GM18907 (cell line): ENCODE data around the gene RHO.
"Not testable (repeated sequence)": the region's sequence is repeated elsewhere in the genome, so short reads cannot be mapped to it uniquely, and the experiment has no call there.

Experiments
- ATAC-seq: cut with Tn5 transposase; IDR thresholded peaks from one replicate; pipeline ENCODE4 v1.9.1; 2021; ENCODE audit warnings: mild to moderate bottlenecking, moderate library complexity; ENCODE audit not compliant: unreplicated experiment

RHO gene

GRCh38 chr3:129528589-129529100, at the start of gene RHO:
TSS of gene RHO (plus strand) at chr3:129528639. CDS start at chr3:129528734, 95 bp downstream.
- no peak for ATAC-seq

GRCh38 chr3:129481225-129481765, 47.1 kb upstream of the RHO start:
- not testable (repeated sequence) for ATAC-seq

GRCh38 chr3:129481766-129482332, 46.6 kb upstream of the RHO start:
- ATAC-seq, result no peak

- ATAC-seq, result no peak
These were observed 45.7 kb upstream of the RHO start for GRCh38 chr3:129482721-129483120.

- ATAC-seq, result no peak
These were observed 44.6 kb upstream of the RHO start for GRCh38 chr3:129483870-129484269.

GRCh38 chr3:129485146-129485545, 43.3 kb upstream of the RHO start:
- ATAC-seq, result not testable (repeated sequence)

- ATAC-seq, result no peak
These were observed 42.4 kb upstream of the RHO start for GRCh38 chr3:129485721-129486663.

- ATAC-seq, result no peak
These were observed 41.8 kb upstream of the RHO start for GRCh38 chr3:129486664-129487035.

- ATAC-seq, result no peak
These were observed 41.1 kb upstream of the RHO start for GRCh38 chr3:129487183-129487867.

GRCh38 chr3:129487868-129488335, 40.5 kb upstream of the RHO start:
- ATAC-seq, result not testable (repeated sequence)

- not testable (repeated sequence) for ATAC-seq
These were observed 39.2 kb upstream of the RHO start for GRCh38 chr3:129489258-129489657.

- peak; percentile 77 for ATAC-seq
These were observed 38.2 kb upstream of the RHO start for GRCh38 chr3:129490273-129490675.

GRCh38 chr3:129491077-129491476, 37.4 kb upstream of the RHO start:
- ATAC-seq, result not testable (repeated sequence)

- ATAC-seq, result no peak
These were observed 36.6 kb upstream of the RHO start for GRCh38 chr3:129491794-129492193.

- ATAC-seq, result no peak
These were observed 35.7 kb upstream of the RHO start for GRCh38 chr3:129492691-129493090.

- no peak for ATAC-seq
These were observed 35.2 kb upstream of the RHO start for GRCh38 chr3:129493206-129493605.

- ATAC-seq, result not testable (repeated sequence)
These were observed 33.9 kb upstream of the RHO start for GRCh38 chr3:129494499-129494898.

- ATAC-seq, result not testable (repeated sequence)
These were observed 33.3 kb upstream of the RHO start for GRCh38 chr3:129495006-129495639.

GRCh38 chr3:129497876-129498275, 30.6 kb upstream of the RHO start:
- ATAC-seq, result not testable (repeated sequence)
